Measurements from ENCODE around the gene EMC10.

Gene EMC10

DNA sequence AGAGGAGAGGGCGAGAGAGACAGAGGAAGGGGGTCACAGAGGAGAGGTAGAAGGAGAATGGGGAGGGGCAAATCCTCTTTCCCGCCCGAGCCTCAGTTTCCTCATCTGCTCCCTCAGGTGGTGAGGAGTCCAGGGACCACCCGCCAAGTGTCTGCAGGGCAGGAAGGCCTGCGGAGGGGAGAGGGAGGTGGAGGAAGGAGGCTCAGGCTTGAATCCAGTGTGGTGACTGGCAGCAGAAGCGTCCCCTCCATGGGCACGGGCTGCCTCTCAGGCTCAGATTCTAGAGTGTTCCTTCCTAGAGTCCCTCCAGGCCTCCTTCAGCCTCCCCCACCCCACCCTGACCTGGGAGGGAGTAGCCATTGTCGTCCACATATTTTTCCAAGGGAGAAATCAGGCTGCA is 16.9 kb downstream of the EMC10 start:
- DNase-seq = no peak
- H3K4me3 Mint-ChIP-seq = no peak overlapping the region
- no peaks in the 10 kb centered on the region for H3K27me3 Mint-ChIP-seq (ENCODE audit: low read depth, poor library complexity)
- peaks cover 30% of the 10 kb centered on the region for H3K36me3 Mint-ChIP-seq (ENCODE audit: low read depth)
- H3K4me1 Mint-ChIP-seq = peaks cover 39% of the 10 kb centered on the region
- TF ChIP-seq CTCF (IDR thresholded peaks at IDR 0.05) = no peak
- H3K27ac Mint-ChIP-seq = no peak overlapping the region
- H3K9me3 Mint-ChIP-seq = peaks cover 36% of the 10 kb centered on the region

GRCh38 chr19:50494186-50495019 is 18.1 kb downstream of the EMC10 start:
- no peak for DNase-seq
- Mint-ChIP-seq H3K27me3 (ENCODE audit: low read depth, poor library complexity) (no peaks in the 10 kb centered on the region), H3K9me3 (peaks cover 24% of the 10 kb centered on the region), H3K4me1 (peaks cover 27% of the 10 kb centered on the region), H3K27ac (no peak overlapping the region), H3K36me3 (ENCODE audit: low read depth) (peaks cover 19% of the 10 kb centered on the region), H3K4me3 (no peak overlapping the region)
- no peak for TF ChIP-seq CTCF (IDR thresholded peaks at IDR 0.05)

DNA sequence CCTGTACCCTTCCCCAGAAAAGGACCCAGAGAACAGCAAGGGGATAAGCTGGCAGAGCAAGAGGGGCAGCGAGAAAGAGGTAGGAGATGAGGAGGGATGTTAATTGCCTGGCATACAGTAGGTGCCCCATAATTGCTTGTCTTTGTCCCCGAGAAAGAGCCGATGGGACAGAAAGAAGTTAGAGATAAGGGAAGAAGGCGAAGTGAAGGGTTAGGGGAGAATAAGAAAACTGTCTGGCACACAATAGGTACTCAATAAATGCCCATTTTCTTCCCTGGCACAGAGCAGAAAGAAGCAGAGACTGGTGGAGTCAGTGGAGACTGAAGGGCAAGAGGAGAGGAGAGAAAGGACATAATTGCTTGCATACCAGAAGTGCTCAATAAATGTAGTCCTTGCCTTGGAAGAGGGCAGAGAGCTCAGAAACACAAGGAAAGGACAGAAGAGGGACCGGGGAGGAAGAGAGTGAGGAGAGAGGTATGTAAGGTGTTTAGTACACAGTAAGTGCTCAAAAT is 18.8 kb downstream of the EMC10 start:
- Mint-ChIP-seq H3K4me1 (peaks cover 21% of the 10 kb centered on the region), H3K27ac (no peak overlapping the region), H3K9me3 (peaks cover 18% of the 10 kb centered on the region), H3K27me3 (ENCODE audit: low read depth, poor library complexity) (no peaks in the 10 kb centered on the region), H3K4me3 (no peak overlapping the region), H3K36me3 (ENCODE audit: low read depth) (peaks cover 13% of the 10 kb centered on the region)
- TF ChIP-seq CTCF (IDR thresholded peaks at IDR 0.05) = no peak
- no peak for DNase-seq

DNA sequence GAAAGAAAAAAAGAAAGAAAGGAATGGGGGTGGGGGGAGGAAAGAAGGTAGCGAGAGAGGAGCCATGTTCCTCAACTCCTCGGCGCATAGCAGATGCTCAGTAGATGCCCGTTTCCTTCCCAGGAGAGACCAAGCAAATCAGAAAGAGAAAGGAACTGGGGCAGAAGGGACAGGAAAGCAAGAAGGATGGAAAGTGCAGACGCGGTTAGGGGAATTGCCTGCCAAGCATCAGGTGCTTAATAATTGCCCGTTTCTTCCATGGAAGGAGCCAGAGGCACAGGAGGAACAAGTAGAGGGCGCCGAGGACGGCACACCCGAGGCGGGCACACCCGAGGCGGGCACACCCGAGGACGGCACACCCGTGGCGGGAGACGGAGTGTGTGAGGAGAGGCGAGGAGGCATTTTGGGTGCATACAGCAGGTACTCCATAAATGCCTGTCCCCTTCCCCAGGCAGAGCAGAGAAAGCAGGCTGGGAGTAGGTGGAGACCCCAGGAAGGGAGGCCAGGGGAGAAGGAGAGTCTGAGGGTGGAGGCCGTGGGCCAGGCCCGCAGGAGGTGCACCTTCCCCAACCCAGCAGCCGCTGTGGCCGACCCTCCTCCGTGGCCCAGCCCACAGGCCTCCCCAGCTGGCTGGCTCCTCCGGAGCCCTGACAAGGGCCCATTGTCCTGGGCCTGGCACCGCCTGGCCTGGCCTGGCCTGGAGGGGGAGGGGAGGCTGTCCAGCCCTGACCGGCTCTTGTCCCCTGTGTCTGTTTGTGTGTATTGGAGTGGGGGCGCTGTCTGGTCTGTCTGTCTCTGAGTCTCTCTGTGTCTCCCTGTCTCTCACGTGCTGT is 20.1 kb downstream of the EMC10 start:
- Mint-ChIP-seq H3K27me3 (ENCODE audit: low read depth, poor library complexity) (peaks cover 7% of the 10 kb centered on the region), H3K9me3 (peaks cover 6% of the 10 kb centered on the region), H3K36me3 (ENCODE audit: low read depth) (peaks cover 4% of the 10 kb centered on the region), H3K4me3 (no peak overlapping the region), H3K4me1 (peaks cover 19% of the 10 kb centered on the region), H3K27ac (no peak overlapping the region)
- peak; percentile 42 for DNase-seq
- TF ChIP-seq CTCF (IDR thresholded peaks at IDR 0.05) = no peak

DNA sequence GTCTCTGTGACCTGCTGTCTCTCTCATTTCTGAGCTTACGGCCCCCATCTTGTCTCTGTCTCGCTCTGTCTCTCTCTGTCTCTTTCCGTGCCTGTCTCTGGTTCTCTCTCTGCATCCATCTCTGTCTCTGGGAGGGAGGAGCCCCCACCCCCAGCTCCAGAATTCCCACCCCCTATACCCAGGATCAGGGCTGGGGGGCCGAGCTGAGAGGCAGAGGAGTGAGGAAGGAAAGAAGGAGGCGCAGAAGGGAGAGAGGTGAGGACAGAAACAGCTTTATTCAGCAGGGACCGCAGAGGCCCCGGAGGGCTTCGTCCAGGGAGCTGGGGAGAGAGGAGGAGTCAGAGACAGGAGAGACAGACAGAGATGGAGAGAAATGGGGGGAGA is 20.7 kb downstream of the EMC10 start:
- Mint-ChIP-seq H3K9me3 (peaks cover under 1% of the 10 kb centered on the region), H3K4me1 (peaks cover 19% of the 10 kb centered on the region), H3K4me3 (no peak overlapping the region), H3K27me3 (ENCODE audit: low read depth, poor library complexity) (peaks cover 8% of the 10 kb centered on the region), H3K36me3 (ENCODE audit: low read depth) (peaks cover 4% of the 10 kb centered on the region), H3K27ac (no peak overlapping the region)
- TF ChIP-seq CTCF (IDR thresholded peaks at IDR 0.05) = no peak
- DNase-seq = no peak

Data from nephron progenitor cell (in vitro differentiated cells).